Lower leg skin (tissue), 3 donors: Measurements from ENCODE around the gene NLGN4X.

Experiments used
- CTCF ChIP-seq, 3 donors: fragments of 450-650 bp; IDR thresholded peaks; one replicate each; pipeline ENCODE4 v1.5.1; 2016; ENCODE audit warnings: antibody characterized with exemption in 3 of 3, mild to moderate bottlenecking in 3 of 3, moderate library complexity in 2 of 3
- POLR2A ChIP-seq, 2 donors: fragments of 450-650 bp; IDR thresholded peaks; one replicate each; pipeline ENCODE4 v1.6.1; 2016 to 2017; ENCODE audit warnings: antibody characterized with exemption in 2 of 2, mild to moderate bottlenecking in 1 of 2, moderate library complexity in 1 of 2

- TF ChIP-seq CTCF (IDR thresholded peaks at IDR 0.05) (no peak), POLR2A (IDR thresholded peaks at IDR 0.05) (no peak)
Measured at GRCh38 chrX:6225288-6225910, 3.3 kb downstream of the NLGN4X start.
